Hematopoietic multipotent progenitor cell treated with erythropoietin and hydrocortisone succinate and interleukin-3 and kit ligand, for 15 days (in vitro differentiated cells): ENCODE measurements around the gene VIPAS39.
A peak's percentile ranks its signal among the peaks of the same experiment; 100 is the strongest.

Source experiments
- DNase-seq: peaks from one replicate; pipeline ENCODE4 v3.0.0-alpha.2; 2015; ENCODE audit warnings: low spot score

The VIPAS39 gene

GRCh38 chr14:77457522-77458248, at the start of gene VIPAS39, which contains the start of gene AHSA1:
Gene VIPAS39 (minus strand): TSS chr14:77457601. CDS start chr14:77454102, 3,499 bp downstream.
Gene AHSA1 (plus strand): TSS chr14:77458093. CDS start chr14:77458190, 97 bp downstream.
- peak; percentile 98 for DNase-seq

GRCh38 chr14:77505031-77505430, 47.6 kb upstream of the VIPAS39 start:
- no peak for DNase-seq

- no peak for DNase-seq
Observed at GRCh38 chr14:77503138-77503537, 45.7 kb upstream of the VIPAS39 start.

- no peak for DNase-seq
Observed at GRCh38 chr14:77502109-77502782, 44.8 kb upstream of the VIPAS39 start.

GRCh38 chr14:77498984-77499527, 41.7 kb upstream of the VIPAS39 start:
- DNase-seq, result no peak

GRCh38 chr14:77498120-77498979, 40.9 kb upstream of the VIPAS39 start, which contains the start of gene ISM2:
Gene ISM2 (minus strand): TSS chr14:77498816. CDS start chr14:77498793, 23 bp downstream.
- DNase-seq, result no peak

- DNase-seq, result no peak
Observed at GRCh38 chr14:77495334-77495733, 37.9 kb upstream of the VIPAS39 start.

- no peak for DNase-seq
Observed at GRCh38 chr14:77491056-77491455, 33.7 kb upstream of the VIPAS39 start.

GRCh38 chr14:77490347-77490986, 33.1 kb upstream of the VIPAS39 start:
- no peak for DNase-seq

- DNase-seq, result no peak
Observed at GRCh38 chr14:77489041-77489440, 31.6 kb upstream of the VIPAS39 start.

GRCh38 chr14:77488558-77488957, 31.2 kb upstream of the VIPAS39 start:
- DNase-seq, result no peak

- DNase-seq, result no peak
Observed at GRCh38 chr14:77485901-77486678, 28.7 kb upstream of the VIPAS39 start.

GRCh38 chr14:77485256-77485655, 27.9 kb upstream of the VIPAS39 start:
- no peak for DNase-seq

- no peak for DNase-seq
Observed at GRCh38 chr14:77482422-77482821, 25.0 kb upstream of the VIPAS39 start.

GRCh38 chr14:77478796-77479195, 21.4 kb upstream of the VIPAS39 start:
- DNase-seq, result no peak

GRCh38 chr14:77478029-77478428, 20.6 kb upstream of the VIPAS39 start:
- no peak for DNase-seq

GRCh38 chr14:77475432-77476115, 18.2 kb upstream of the VIPAS39 start:
- no peak for DNase-seq

- DNase-seq, result peak; percentile 23
Observed at GRCh38 chr14:77474479-77475177, 17.2 kb upstream of the VIPAS39 start.

GRCh38 chr14:77473921-77474320, 16.5 kb upstream of the VIPAS39 start:
- no peak for DNase-seq
